Hematopoietic multipotent progenitor cell treated with erythropoietin and hydrocortisone succinate and interleukin-3 and kit ligand, for 4 days (in vitro differentiated cells): Measurements from ENCODE around the gene NRP1.
"Not testable (repeated sequence)": the region's sequence is repeated elsewhere in the genome, so short reads cannot be mapped to it uniquely, and the experiment has no call there.

ENCODE experiments used
- DNase-seq: peaks from one replicate; pipeline ENCODE4 v3.0.0-alpha.2; 2015

Gene NRP1

DNA sequence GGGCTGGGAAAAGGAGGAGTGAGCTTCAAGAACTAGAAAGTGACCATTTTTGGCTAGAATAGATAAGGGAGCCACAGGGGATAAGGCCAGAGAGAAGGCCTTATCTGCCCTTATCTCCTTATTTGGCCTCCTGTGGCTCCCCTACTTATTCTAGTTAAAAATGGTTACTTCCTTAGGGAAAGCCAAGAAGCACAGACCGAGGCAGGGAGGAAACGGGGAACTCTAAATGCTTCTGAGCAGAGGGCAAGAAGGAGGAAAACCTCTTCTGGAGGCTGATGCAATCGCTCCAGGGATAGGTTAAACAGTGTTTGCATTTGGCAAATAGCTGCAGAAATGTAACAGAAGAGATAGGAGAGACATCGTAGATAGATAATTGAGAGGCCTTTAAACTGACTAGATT is 18.6 kb downstream of the NRP1 start:
- no peak for DNase-seq

DNA sequence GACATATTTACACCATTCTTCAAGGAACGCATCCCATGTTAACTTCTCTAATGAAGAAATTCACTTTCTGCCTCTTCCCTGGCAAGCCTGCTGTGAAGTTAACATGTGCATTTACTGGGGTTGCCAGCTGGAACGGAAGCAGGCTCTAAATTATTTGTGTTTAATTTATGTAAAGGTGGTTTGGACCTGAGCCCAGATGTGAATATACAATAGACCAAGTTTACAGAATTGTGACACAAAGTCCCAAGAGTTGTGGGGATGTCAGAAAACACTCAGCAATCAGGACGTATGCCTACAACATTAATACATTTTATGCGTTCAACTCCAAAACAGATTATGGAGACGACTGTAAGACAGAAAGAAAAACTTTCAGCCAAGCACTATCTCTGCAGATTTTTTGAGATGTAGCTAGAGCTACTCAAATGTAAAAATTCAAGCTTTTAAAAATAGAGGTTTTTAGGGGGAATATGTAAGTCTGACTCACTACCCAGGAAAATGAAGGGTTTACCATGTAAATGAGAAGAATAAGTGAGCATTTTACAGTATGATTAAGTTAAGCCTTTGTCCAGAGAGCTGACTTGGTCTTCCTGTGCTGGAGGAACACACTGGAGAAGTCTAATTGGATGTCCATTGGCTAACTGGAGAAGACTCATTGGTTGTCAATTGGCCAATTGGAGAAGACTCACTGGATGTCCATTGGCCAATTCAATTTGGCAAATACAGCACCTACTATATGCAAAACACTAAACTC is 19.5 kb downstream of the NRP1 start:
- no peak for DNase-seq

DNA sequence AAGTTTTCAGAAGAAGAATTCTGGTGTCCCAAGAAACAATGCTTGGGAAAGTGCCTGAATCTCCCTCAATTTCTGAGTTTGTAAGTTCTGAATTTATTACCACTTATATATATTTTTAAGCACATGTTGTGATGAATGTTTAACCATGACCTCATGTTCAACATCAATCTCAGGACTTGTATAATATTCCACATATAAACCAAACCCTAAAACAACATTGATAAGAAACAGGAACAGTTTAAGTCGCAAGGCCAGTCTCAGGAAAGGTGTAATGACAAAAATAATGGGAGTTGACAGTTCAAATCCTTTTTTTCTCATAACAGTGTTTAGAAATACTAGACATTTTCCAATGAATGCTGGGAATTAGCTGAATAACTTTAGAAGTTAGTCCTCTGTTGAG is 22.8 kb downstream of the NRP1 start:
- DNase-seq: no peak

DNA sequence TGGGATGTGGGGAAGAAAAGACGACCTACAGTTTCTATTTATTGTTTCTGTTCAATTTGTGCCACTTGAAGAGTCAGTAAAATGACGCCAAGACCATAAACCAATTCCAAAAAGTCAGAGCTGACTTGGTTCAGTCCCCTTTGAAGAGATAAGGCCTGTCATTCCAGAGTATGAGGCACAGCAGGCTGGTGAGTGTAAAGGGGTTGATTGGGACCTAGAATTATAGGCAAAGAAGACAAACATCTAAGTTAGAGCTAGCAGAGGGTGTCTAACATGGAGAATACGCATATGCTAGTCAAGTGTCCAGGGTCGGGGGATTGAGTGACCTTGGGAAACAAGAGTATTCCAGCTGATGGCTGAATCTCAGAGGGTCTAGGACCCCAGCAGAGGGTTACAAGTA is 23.6 kb downstream of the NRP1 start:
- no peak for DNase-seq

DNA sequence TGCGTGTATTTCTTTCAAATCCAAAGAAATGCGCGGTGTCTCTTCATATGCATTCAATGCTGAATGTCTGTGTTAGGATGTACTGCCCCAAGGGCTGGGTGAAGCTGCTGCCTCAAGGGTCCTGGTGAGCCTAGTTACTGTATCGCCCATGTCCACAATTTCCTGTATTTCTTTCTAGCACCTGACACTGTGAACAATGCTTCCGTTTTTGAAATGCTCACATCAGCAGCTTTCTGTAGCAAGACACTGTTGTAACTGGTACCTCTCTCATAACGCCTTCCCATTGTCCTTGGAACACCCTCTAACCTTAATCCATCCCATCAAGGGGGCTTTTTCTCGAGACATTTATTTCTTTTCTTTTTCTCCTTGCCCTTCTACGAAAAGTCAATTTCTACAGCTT is 25.1 kb downstream of the NRP1 start:
- DNase-seq: peak; percentile 35

DNA sequence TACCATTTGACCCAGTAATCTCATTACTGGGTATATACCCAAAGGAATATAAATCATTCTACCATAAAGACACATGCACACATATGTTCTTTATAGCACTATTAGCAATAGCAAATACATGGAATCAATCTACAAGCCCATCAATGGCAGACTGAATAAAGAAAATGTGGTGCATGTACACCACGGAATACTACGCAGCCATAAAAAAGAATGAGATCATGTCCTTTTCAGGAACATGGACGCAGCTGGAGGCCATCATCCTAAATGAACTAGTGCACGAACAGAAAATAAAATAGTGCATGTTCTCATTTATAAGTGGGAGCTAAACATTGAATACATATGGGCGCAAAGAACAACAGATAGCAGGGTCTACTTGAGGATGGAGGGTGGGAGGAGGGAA is 26.6 kb downstream of the NRP1 start:
- no peak for DNase-seq

DNA sequence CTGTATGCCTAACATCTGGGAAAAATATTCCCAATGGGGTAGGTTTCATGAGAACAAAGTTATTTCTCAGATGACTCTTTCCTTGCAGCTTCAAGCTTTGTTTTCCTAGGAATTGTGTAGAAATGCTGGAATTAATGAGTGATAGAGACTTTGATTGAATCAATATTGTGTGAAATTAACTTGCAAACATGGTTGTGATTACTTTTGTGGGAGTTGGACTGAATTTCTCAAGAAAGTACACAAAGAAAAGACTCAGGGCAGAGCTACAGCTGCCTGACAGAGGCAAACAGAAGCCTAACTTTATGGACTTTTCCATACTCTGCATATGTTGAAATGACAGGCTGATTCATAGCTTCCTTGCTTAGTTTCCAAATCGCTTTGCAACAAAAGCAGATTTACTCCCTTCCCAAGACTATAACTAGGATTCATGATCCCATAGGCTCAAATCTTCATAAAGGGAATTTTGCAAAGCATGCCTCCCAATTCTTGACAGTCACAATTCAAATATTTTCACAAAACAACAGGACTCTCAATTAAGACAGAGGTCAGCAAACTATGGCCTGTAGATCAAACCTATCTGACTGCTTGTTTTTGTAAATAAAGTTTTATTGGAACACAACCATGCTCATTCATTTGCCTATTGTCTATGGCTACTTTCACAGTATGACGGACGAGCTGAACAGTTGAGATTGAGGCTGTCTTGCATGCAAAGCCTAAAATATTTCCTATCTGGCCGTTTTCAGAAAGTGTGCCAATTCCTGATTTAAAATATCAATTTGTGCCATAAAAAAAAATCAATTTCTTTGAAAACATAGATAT is 27.6 kb downstream of the NRP1 start:
- no peak for DNase-seq

DNA sequence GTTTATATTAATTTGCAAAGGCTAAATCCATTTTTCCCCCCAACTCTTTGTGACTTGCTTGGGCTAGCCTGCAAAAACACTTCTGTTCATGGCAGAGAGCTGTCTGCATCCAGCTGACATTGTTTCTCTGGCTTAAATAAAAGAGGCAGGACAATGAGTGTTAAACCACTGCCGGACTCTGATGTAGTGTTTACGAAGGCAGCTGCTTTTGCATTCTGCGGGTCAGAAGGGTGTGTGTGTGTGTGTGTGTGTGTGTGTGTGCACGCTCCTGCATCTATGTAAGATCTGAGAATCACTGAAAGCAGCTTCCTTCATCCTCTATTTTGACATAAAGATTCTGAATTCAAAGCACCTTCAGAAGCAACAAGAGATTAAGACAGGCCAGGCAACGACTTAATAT is 28.3 kb downstream of the NRP1 start:
- DNase-seq: no peak

GRCh38 chr10:33304423-33305225 is 29.8 kb downstream of the NRP1 start:
- no peak for DNase-seq

GRCh38 chr10:33303988-33304387 is 30.5 kb downstream of the NRP1 start:
- DNase-seq: no peak

DNA sequence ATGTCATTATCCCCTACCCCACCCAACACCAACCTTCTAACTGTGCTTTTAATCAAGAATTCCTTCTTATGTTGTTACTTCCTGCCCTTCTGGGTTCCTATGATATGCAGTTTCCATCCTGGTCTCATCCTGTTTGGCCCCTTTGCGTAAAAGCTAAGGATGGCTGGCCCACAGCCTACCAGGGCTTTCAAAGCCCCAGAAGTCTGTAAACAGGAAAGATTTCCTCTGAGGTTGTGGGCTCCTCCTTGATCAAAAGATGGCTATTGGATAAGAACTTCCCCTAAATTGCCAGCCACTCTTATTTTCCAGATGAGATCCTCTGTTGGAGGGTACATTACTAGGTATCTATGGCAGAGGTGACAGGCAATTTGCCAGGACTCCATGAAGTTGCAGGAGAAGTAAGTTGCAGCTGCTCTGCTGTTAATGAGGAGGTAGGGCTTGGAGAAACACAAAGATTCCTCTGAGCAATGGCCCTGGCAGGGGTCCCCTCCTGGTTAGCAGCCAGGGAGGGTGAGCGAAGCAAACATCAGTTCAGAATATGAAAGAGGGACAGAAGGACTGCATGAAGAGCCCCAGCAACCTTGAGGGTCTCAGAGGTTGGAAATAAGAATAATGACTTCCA is 32.1 kb downstream of the NRP1 start:
- DNase-seq: no peak

DNA sequence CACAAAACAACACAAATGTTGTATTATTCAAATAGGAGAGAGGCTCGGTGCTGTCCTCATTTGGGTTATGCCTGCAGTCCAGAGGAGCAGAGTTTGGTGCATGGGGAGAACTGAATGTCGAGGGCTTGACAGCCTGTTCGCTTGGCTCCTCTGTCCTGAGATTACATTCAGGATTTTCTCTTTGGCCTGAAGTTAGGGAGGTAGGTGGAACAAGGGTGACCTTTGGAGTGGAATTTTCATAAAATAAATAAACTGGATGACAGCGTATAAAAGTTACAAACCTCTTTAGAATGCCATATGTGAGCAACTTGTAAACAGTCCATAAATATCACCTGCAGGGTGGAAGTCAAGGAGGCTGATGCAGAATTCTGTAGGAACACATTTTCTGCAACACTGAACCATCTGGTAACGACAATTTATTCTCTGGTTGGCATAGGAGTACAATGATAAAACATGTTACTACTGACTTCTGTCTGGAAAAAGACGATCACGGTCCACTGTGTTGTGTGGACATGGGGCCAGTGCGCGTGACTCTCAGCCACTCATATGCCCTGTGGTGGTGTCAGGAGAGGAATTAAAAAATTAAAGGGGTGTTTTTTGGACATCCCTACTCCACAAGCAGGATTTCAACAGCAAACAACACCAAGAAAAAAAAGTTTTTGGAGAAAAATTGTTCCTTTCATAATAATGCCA is 33.2 kb downstream of the NRP1 start:
- no peak for DNase-seq

DNA sequence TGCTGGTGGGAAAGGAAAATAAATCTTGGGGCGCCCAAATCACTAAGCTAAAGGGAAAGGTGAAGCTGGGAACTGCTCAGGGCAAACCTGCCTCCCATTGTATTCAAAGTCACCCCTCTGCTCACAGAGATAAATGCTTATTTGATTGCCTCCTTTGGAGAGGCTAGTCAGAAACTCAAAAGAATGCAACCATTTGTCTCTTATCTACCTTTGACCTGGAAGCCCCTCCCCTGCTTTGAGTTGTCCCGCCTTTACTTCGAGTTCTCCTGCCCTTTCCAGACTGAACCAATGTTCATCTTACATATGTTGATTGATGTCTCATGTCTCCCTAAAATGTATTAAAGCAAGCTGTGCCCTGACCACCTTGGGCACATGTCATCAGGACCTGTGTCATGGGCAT is 33.9 kb downstream of the NRP1 start:
- DNase-seq: not testable (repeated sequence)

DNA sequence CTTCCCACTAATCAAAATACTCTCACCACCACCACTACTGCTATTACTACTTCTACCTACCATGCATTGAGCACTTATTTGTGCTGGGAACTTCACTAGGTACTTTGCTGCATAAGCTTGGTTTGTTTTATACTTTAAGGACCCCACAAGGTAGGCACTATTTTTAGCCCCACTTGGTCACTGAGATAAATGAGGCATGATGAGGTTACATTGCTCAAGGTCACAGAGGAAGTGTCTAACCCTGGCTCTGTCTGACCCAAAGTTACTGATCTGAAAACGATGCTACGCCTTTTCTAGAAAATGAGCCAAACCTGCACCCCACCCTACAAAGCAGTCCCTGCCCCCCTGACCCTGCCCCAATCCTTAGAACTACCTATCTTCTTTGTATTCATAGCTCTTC is 35.6 kb downstream of the NRP1 start:
- DNase-seq: no peak

GRCh38 chr10:33298110-33298509 is 36.4 kb downstream of the NRP1 start:
- DNase-seq: no peak

DNA sequence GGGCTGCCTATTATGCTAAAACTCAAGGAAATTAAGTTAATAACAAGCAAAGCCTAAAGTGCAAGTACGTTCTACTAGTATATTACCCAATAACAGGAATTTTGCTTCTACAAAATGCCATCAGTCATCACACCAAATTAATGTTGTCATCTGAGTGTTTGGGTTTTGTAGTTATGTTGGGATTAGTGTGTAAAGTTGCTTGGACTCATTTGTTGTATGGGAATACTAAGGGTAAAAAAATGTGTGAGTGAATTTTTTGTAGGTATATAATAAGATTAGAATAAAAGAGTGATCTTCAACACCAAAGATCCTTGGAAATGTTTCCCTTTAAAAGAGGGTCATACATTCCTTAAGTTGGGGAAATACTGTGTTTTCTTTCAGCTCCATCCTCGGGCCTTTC is 38.6 kb downstream of the NRP1 start:
- DNase-seq: no peak

- DNase-seq: no peak
These were observed 40.8 kb downstream of the NRP1 start for GRCh38 chr10:33293531-33294170.

DNA sequence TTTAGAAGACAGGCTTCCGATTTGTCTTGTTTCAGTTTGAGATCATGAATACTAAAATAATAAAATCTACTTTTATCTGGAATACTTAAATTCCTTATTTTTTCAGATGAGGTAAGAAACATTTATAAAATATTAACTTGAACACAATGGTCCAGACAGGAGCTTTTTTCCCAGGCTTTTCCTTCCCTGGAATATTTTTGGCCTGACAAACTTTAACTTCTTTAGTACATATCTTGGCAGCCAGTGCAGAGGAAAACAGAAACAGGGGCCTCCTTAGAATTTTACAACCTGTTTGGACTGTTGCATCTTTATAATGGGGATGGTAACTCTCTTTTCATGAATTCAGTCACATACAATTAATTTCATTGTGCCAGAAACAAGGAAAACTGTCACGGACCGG is 41.4 kb downstream of the NRP1 start:
- no peak for DNase-seq

- DNase-seq: no peak
These were observed 43.3 kb downstream of the NRP1 start for GRCh38 chr10:33291053-33291592.

- DNase-seq: no peak
These were observed 44.0 kb downstream of the NRP1 start for GRCh38 chr10:33290321-33291052.

- no peak for DNase-seq
These were observed 44.7 kb downstream of the NRP1 start for GRCh38 chr10:33289776-33290175.
